Astrocyte of the spinal cord (primary cell): ENCODE measurements around the gene SHMT2.

ENCODE experiments used
- DNase-seq: peaks from one replicate; pipeline ENCODE4 v3.0.0; 2011; ENCODE audit warnings: low read depth, low spot score
- H3K4me3 ChIP-seq: 2 replicates; pipeline ENCODE4 v1.5.1; 2011; ENCODE audit warnings: low read depth, mild to moderate bottlenecking, low read length, moderate library complexity
- CTCF ChIP-seq: IDR thresholded peaks from 2 replicates; pipeline ENCODE4 v1.5.1; 2012; ENCODE audit warnings: low read depth, mild to moderate bottlenecking, low read length, inconsistent platforms
- in situ Hi-C: cut with HindIII; loops from 2 replicates; pipeline ENCODE4 v1.10.0; 2017; ENCODE audit warnings: low sequenced_read_pairs

SHMT2 gene

GRCh38 chr12:57207731-57208630, 21.5 kb upstream of the SHMT2 start:
- no peak for TF ChIP-seq CTCF
- H3K4me3 ChIP-seq, result no peak overlapping the region
- DNase-seq, result no peak
- in situ Hi-C loops, result no loop called here

- no peak for DNase-seq
- in situ Hi-C loops, result no loop called here
- no peak overlapping the region for H3K4me3 ChIP-seq
- TF ChIP-seq CTCF, result no peak
Observed at GRCh38 chr12:57208631-57209282, 20.8 kb upstream of the SHMT2 start.

GRCh38 chr12:57209916-57210315, 19.6 kb upstream of the SHMT2 start:
- in situ Hi-C loops, result no loop called here
- H3K4me3 ChIP-seq, result no peak overlapping the region
- TF ChIP-seq CTCF, result no peak
- DNase-seq, result no peak

GRCh38 chr12:57210461-57210860, 19.1 kb upstream of the SHMT2 start:
- DNase-seq, result no peak
- TF ChIP-seq CTCF, result no peak
- H3K4me3 ChIP-seq, result no peak overlapping the region
- in situ Hi-C loops, result no loop called here

GRCh38 chr12:57210926-57211692, 18.4 kb upstream of the SHMT2 start:
- DNase-seq, result no peak
- H3K4me3 ChIP-seq, result no peak overlapping the region
- no peak for TF ChIP-seq CTCF
- in situ Hi-C loops, result no loop called here
